ENCODE data around the gene COL7A1. TPM values are rescaled to one million over a fixed set of nuclear protein-coding genes. Genes with fewer than 3 reads are reported as not detected.

The COL7A1 gene
- total and polyA plus RNA-seq, 2 experiments from 2014 or later, result 4.0 to 7.9 TPM

GRCh38 chr3:48636149-48636655 lies 41.1 kb upstream of the COL7A1 start:
- H4K20me1 ChIP-seq (replicated peaks; ENCODE audit: insufficient read depth), result peaks cover 5% of the 10 kb centered on the region
- Mint-ChIP-seq H3K9me3 (no peaks in the 10 kb centered on the region), H3K27ac (peak overlapping the region; percentile 93), H3K36me3 (ENCODE audit: low read depth) (peaks cover 27% of the 10 kb centered on the region), H3K4me1 (peaks cover 33% of the 10 kb centered on the region), H3K27me3 (ENCODE audit: insufficient read depth, low read depth, poor library complexity) (peaks cover 15% of the 10 kb centered on the region), H3K4me3 (peak overlapping the region; percentile 89)
- peaks cover 3% of the 10 kb centered on the region; the same call in 1 of the 2 replicates for H3F3A ChIP-seq (replicated peaks; ENCODE audit: low read depth)
- peaks cover 4% of the 10 kb centered on the region; the same call in 1 of the 2 replicates for H3K36me3 ChIP-seq (ENCODE audit: insufficient read depth)
- no peaks in the 10 kb centered on the region for H3K27me3 ChIP-seq (ENCODE audit: insufficient read depth)
- peak overlapping the region; percentile 91 for H3K27ac ChIP-seq (ENCODE audit: low read depth)
- ATAC-seq (no peak), DNase-seq (ENCODE audit: low spot score) (peak; percentile 29)
- H3K4me3 ChIP-seq, result peak overlapping the region; percentile 93
- no peak for TF ChIP-seq ZNF114 (CRISPR knock-in tag; IDR thresholded peaks at IDR 0.05)
- no peak for TF ChIP-seq ZNF331 (CRISPR knock-in tag; IDR thresholded peaks at IDR 0.05; ENCODE audit: low read depth)
- no peak for TF ChIP-seq CREB1 (CRISPR knock-in tag; IDR thresholded peaks at IDR 0.05; ENCODE audit: low read depth)
- TF ChIP-seq NANOG (IDR thresholded peaks at IDR 0.05; ENCODE audit: borderline replicate concordance), result no peak
- no peak for TF ChIP-seq CTCF (conservative IDR thresholded peaks at IDR 0.05; ENCODE audit: low read depth in 2 of 2)
- no peak for TF ChIP-seq POLR2AphosphoS5 (IDR thresholded peaks at IDR 0.05; ENCODE audit: low read depth)
- 0 out of 2 replicates have a peak overlapping the region, but pooled peaks have one; percentile 8 for H2AFZ ChIP-seq
- peaks cover 10% of the 10 kb centered on the region for H3K79me2 ChIP-seq (replicated peaks; ENCODE audit: insufficient read depth)
- peak overlapping the region; percentile 89 for H3K4me2 ChIP-seq
- H3K9me2 ChIP-seq (ENCODE audit: insufficient read depth), result no peaks in the 10 kb centered on the region
- peaks cover 12% of the 10 kb centered on the region for H3K4me1 ChIP-seq (ENCODE audit: insufficient read depth)

- ATAC-seq, result peak; percentile 88
Measured at GRCh38 chr3:48635222-48636021, 40.3 kb upstream of the COL7A1 start, which contains the start of gene SLC26A6. Gene SLC26A6, minus strand, starts transcription at chr3:48635461. Its CDS starts 68 bp downstream, at chr3:48635393.

More at GRCh38 chr3:48635222-48636021, 40.3 kb upstream of the COL7A1 start, which contains the start of gene SLC26A6:
- H3K36me3 ChIP-seq (ENCODE audit: insufficient read depth), result peaks cover 4% of the 10 kb centered on the region; the same call in 1 of the 2 replicates
- Mint-ChIP-seq H3K4me1 (peaks cover 33% of the 10 kb centered on the region), H3K27me3 (ENCODE audit: insufficient read depth, low read depth, poor library complexity) (peaks cover 15% of the 10 kb centered on the region), H3K27ac (peak within 1 kb of the TSS; percentile 93), H3K9me3 (no peaks in the 10 kb centered on the region), H3K4me3 (peak within 1 kb of the TSS; percentile 89), H3K36me3 (ENCODE audit: low read depth) (peaks cover 31% of the 10 kb centered on the region)
- H3K4me1 ChIP-seq (ENCODE audit: insufficient read depth), result peaks cover 12% of the 10 kb centered on the region
- peaks cover 10% of the 10 kb centered on the region for H3K79me2 ChIP-seq (replicated peaks; ENCODE audit: insufficient read depth)
- DNase-seq (ENCODE audit: low spot score), result peak; percentile 99
- H3K27ac ChIP-seq (ENCODE audit: low read depth), result peak within 1 kb of the TSS; percentile 91
- H3K27me3 ChIP-seq (ENCODE audit: insufficient read depth), result no peaks in the 10 kb centered on the region
- H2AFZ ChIP-seq, result peak within 1 kb of the TSS; percentile 84; the same call in 1 of the 2 replicates
- peak; percentile 78 to 80 for TF ChIP-seq CTCF (conservative IDR thresholded peaks at IDR 0.05; ENCODE audit: low read depth in 2 of 2)
- TF ChIP-seq CREB1 (CRISPR knock-in tag; IDR thresholded peaks at IDR 0.05; ENCODE audit: low read depth), result no peak
- no peak for TF ChIP-seq JUNB (IDR thresholded peaks at IDR 0.05; ENCODE audit: unreplicated experiment)
- no peak for TF ChIP-seq STAT1 (IDR thresholded peaks at IDR 0.05; ENCODE audit: unreplicated experiment)
- TF ChIP-seq NANOG (IDR thresholded peaks at IDR 0.05; ENCODE audit: borderline replicate concordance), result no peak
- TF ChIP-seq ETS1 (IDR thresholded peaks at IDR 0.05), result no peak
- TF ChIP-seq POLR2AphosphoS5 (IDR thresholded peaks at IDR 0.05; ENCODE audit: low read depth), result peak; percentile 77
- peak within 1 kb of the TSS; percentile 93 for H3K4me3 ChIP-seq
- peak within 1 kb of the TSS; percentile 90 for H3K4me2 ChIP-seq
- H4K20me1 ChIP-seq (replicated peaks; ENCODE audit: insufficient read depth), result peaks cover 5% of the 10 kb centered on the region
- no peaks in the 10 kb centered on the region for H3K9me2 ChIP-seq (ENCODE audit: insufficient read depth)
- peaks cover 3% of the 10 kb centered on the region; the same call in 1 of the 2 replicates for H3F3A ChIP-seq (replicated peaks; ENCODE audit: low read depth)
